HG03457 (cell line): Measurements from ENCODE around the gene GMPPB.
"Not testable (repeated sequence)": the region's sequence is repeated elsewhere in the genome, so short reads cannot be mapped to it uniquely, and the experiment has no call there.

Experiments used
- ATAC-seq: cut with Tn5 transposase; IDR thresholded peaks from one replicate; pipeline ENCODE4 v1.9.1; 2021; ENCODE audit warnings: moderate number of reproducible peaks; ENCODE audit not compliant: unreplicated experiment

GMPPB gene

DNA sequence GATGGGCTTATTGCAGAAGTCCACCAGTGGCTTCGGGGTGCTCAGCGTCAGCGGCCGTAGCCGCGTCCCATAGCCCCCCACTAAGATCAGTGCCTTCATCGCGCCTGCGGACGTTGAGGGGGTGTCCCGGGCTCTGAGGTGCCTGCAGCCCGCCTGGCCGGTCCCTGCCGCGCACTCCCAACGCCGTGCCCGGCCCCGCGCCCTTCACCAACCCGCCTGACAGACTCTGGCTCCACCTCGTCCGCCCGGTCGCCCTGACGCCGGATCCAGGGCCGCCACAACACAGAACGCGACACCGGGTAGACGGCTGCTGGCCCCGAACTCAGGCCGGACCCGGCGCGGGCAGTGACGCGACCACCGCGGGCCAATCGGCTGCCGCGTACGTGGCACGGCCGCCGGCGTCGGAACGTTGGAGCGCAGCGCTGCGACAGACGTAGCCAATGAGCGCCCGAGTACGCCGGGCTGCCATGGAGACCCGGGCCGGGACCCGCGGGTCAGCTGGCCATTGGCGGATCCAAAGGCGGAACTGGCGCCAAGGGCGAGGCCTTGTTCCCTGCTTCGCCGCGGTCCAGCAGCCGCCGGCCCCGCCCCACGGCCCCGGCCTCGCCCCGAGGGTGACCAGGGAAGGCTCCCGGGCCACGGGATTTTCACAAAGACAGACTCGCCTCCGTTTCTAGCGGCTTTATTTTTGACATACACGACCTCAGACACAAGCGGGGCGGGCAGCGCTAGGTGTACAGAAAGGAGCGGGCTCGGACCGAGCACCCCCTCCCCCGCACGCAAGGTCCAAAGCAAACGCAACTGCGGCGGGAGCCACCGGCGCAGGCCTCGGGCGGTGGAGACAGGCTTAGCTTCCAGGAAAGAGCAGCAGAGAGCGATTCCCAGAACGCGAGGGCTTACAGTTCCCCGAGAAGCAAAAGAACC lies at the start of gene GMPPB:
Gene GMPPB (minus strand): TSS at position 324 of the 924 bp plus-strand sequence. CDS start 225 bp downstream, at position 99.
- peak; percentile 70 for ATAC-seq

DNA sequence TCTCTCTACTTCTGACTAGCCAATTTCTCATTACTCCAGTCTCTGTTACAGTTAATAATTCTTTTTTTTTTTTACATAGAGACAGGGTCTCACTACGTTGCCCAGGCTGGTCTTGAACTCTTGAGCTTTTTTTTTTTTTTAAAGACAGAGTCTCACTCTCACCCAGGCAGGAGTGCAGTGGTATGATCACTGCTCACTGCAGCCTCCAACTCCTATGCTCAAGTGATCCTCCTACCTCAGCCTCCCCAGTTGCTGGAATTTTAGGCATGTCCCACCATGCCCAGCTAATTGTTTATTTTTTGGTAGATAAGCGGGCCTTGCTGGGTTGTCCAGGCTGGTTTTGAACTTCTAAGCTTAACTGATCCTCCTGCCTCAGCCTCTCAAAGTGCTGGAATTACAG lies 49.0 kb upstream of the GMPPB start:
- no peak for ATAC-seq

DNA sequence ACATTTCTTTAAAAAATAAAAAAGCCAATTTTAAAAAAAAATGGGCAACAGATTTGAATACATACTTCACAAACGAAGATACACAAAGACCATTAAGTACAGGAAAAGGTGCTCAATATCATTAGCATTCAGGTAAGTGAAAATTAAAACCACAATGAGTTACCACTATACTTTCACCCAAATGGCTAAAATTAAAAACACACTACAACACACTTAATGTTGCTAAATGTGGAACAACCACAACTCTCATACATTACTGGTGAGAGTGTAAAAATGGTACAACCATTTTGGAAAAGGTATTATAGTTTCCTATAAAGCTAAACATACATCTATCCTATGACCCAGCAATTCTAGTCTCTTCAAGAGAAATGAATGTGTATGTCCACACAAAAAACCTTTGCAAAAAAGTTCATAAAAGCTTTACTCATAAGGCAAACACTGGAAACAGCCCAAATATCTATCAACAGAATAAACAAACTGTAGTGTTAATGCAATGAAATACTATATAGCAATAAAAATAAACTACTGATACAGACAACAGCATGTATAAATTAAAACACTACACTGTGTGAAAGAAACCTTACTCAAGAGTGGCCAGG lies 47.7 kb upstream of the GMPPB start:
- ATAC-seq = no peak

DNA sequence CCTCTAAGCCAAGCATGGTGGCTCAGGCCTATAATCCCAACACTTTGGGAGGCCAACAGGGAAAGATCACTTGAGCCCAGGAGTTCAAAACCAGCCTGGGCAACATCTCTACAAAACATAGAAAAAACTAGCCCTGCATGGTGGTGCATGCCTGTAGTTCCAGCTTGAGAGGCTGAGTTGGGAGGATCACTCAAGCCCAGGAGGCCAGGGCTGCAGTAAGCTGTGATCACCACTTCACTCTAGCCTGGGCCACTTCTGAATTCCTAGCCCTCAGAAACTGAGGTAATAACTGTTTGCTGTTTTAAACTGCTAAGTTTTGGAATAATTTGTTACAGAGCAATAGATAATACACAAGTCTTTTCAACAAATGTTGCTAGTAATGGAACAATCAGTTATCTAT lies 46.2 kb upstream of the GMPPB start:
- ATAC-seq = no peak

DNA sequence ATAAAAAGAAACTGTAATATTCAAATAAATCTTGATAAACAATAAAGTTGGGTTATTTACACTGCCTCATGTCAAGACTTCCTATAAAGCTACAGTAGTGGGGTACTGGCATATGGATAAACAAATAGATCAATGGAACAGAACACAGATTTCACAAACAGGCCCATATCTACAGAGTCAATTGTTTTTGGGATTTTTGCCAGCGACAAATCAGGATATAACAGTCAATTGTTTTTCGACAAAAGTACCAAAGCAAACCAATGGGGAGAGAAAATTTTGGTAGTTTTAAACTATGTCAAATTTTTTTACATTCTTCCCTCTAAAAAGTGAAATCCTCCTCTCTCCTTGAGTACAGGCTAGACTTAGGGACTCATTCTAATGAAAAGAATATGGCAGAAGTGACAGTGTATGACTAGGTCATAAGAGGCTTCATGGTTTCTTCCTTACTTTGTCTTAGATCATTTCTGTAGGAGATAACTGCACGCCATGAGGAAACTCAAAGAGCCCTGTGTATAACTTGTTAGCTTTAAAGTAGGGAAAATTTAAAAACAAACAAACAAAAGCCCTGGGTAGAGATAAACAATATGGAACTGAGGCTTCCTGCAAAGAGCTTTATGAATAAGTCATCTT lies 45.6 kb upstream of the GMPPB start:
- no peak for ATAC-seq

DNA sequence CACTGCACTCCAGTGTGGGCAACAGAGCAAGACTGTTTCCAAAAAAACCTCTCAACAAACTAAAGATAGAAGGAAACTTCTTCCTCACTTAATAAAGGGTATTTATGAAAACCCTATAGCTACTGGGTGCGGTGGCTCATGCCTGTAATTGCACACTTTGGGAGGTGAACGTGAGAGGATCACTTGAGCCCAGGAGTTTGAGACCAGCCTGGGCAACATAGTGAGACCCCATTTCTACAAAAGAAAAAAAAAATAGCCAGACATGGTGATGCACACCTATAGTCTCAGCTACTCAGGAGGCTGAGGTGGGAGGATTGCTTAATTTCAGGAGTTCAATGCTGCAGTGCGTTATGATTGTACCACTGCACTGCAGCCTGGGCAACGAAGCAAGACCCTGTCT lies 40.2 kb upstream of the GMPPB start:
- ATAC-seq = no peak

DNA sequence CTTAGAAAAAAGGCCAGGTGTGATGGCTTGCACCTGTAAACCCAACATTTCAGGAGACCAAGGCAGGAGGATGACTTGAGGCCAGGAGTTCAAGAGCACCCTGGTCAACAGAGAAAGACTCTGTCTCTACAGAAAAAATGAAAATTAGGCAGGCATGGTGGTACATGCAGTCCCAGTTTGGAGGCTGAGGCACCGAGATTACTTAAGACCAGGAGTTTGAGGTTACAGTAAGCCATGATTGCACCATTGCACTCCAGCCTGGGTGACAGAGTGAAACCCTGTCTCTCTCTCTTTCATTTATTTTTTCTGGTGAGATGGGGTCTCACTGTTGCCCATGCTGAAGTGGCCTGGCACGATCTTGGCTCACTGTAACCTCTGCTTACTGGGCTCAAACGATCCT lies 37.9 kb upstream of the GMPPB start:
- no peak for ATAC-seq

DNA sequence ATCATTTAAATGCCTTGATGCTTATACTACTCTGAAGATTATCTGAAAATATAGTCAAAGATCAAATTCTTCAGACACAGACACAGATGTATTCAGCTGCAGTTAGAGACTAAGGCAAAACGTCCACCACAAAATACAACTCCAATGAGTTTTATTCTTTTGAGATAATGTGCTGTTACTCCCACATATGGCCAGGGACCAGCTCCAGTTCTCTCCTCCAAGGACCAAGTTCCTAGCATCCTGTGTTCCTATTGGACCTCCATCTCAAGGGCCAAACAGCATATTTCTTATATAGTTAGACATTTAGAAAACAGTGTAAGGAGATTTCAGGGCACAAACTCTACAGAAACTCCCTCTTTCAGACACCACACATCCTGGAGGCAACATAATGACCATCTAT lies 35.5 kb upstream of the GMPPB start:
- ATAC-seq = no peak

DNA sequence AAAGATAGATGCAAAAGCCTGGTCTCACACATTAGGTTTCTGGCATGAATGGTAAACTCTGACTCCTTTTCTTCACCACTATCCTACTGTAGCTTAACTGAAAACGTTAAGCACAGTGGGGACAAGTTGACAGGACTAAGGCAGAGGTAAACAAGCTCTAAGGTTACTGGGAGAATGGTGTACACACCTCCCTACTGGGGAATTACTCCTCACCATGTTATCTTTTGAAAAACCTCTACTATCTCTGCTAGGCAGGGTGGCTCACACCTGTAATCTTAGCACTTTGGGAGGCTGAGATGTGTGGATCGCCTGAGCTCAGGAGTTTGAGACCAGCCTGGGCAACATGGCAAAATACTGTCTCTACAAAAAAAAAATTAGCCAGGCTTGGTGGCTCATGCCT lies 33.4 kb upstream of the GMPPB start:
- ATAC-seq = no peak

DNA sequence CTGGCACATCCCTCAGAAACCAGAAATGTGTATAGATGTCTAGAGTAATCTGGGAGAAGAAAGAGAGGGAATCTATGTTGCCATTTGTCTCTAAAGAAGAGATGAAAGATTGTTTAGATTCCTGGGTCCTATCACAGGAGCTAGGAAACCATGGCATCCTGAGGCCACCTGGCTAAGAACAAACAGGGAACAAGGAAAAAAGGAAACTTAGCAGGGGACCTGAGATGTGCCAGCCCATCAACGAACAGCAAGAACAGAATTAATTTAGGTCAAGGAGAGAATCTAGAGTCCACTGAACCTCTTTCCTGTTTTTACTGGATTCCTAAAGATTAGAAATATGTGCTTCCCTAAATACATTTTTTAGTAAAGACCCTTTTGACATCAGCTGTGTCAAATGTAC lies 32.3 kb upstream of the GMPPB start:
- ATAC-seq = no peak

DNA sequence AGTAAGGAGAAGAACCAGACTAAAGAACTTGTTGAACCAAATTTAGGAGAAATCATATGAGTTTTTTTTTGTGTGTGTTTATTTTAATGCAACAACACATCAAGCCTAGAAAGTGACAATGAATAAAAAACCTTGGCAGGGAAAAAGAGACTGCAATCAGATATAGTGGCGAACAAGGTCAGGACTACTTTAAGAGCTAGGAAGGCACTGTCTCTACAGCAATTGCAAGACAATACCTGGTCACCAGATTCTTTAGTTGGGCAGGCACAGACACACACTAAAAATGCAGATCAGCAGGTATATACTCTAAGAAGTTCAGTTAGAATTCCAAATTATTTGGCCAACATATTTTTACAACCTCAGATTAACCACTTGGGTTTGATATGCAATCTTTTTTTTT lies 30.8 kb upstream of the GMPPB start:
- no peak for ATAC-seq

DNA sequence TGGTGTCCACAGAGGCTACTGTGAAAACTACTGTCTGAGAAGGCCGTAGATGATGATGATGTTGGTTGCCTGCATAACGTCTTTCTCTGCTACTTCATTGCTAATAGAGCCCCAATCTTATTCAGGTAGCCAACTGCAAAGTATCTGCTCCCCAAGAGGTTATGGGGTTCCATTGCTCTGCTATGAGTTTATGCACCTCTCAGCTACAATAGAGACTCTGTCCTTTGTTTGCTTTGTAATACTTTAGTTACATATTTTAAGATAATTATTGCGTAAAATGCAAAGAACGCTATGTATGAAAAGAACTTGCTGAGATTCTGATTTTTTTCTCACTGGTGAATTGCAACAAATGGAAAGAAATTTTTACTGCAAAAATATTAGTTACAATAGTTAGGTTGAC lies 27.8 kb upstream of the GMPPB start:
- ATAC-seq = no peak

DNA sequence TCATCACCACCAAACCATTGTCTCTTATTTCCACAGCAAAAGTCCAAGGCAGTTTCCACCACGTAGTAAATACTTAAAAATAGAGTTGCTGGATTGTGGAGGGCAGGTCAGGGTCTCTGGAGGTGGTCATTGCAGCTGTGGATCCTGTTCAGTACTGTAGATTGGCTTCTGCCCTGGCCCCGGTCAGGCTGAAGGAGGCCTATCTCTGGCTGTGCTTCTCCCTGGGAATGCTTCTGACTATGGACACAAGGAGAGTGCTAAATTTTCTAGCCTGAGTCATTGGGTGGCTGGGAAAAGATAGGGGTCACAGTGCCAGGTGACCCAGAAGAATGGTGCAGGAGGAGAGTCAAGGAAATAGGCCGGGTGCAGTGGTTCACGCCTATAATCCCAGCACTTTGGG lies 26.3 kb upstream of the GMPPB start:
- no peak for ATAC-seq

DNA sequence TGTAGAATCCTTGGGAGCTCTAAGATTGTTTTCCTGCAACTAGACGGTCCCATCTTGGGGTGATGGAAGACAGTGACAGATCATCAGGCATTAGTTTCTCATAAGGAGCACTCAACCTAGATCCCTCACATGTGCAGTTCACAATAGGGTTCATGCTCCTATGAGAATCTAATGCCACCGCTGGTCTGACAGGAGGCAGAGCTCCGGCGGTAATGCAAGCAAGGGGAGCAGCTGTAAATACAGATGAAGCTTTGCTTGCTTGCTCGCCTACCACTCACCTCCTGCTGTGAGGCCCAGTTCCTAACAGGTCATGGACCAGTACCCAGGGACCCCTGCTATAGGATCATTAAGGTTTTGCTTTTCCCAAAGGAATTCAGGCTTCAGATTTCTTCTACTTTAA lies 25.1 kb upstream of the GMPPB start:
- ATAC-seq = not testable (repeated sequence)

DNA sequence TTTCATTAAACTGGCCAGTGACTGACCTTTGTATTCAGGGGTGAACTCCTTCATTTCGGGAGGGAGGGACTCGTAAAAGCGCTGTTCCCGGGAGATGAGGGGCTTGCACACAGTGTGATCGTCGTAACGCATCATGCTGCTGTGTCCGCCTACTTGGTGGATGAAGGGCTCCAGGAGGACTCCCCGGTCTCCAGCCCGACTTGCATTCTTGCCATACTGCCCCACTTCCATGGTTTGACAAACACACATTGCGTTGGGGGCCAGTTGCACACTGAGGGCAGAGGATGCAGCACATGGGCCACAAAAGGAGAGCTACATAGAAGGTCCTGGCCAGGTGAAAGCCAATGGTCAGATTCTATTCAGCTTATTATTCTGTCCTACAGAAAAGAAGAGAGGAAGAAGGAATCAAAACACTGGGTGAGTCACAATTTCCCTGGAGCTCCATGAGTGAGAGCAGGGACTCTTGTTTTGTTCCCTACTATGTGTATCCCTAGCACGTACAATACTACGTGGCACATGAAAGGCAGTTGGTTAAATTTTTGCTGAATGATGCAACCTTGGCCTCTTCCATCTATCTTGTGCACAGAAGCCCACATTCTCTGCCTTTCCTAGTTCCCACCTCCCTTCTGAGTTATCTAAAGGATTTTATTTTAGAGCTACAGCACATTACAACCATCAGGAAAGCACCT lies 24.2 kb upstream of the GMPPB start:
- no peak for ATAC-seq

DNA sequence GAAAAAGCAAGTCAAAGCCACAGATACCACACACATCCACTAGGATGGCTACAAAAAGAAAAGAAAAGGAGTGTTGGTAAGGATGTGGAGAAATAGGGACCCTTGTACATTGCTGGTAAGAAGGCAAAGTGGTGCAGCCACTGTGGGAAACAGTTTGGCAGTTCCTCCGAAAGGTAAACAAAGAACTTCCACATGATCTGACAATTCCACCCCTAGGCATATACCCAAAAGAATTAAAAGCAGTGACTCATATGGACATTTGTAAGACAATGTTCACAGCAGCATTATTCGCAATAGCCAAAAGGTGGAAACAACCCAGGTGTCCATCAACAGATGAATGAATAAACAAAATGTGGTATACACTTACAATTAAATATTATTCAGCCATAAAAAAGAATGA lies 22.2 kb upstream of the GMPPB start:
- ATAC-seq = no peak

DNA sequence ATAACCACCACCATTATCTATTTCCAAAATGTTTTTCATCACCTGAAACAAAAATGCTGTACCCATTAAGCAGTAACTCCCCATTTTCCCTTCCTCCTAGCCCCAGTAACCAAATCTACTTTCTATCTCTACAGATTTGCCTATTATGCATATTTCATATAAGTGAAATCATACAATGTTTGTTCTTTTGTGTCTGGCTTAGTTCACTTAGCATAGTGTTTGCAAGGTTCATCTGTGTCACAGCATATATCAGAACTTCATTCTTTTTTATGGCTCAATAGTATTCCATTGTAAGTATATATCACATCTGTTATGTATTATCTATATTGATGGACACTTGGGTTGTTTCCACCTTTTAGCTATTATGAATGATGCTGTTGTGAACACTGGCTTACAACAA lies 16.7 kb upstream of the GMPPB start:
- ATAC-seq = no peak

DNA sequence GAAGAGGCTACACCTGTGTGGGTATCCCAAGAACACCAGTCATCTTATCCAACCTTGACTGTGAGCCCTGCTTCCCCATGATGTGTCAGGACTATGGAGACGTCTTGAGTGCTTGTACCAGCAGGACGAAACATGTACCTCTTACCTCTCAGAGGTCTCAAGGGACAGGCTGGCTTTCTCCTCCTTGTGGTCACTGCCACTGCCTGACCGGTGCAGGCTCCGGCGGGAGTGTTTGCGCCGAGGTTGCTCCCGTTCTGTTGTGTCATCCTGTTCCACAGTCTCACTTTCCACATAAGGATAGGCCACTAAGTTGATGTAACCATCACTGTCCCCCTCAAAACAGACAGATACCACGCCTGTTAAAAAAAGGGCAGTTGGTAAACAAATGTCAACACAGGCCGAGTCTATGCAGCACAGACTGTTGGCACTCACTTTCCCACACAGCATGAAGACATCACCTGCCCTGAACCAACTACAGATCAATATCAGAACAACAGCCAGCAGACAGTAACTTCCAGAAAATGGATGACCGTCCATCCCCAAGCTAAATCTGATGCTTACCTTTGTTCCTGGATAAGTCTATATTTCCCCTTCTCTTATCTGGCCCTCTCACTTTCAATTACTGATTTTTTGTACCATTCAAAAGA lies 14.4 kb upstream of the GMPPB start:
- no peak for ATAC-seq

DNA sequence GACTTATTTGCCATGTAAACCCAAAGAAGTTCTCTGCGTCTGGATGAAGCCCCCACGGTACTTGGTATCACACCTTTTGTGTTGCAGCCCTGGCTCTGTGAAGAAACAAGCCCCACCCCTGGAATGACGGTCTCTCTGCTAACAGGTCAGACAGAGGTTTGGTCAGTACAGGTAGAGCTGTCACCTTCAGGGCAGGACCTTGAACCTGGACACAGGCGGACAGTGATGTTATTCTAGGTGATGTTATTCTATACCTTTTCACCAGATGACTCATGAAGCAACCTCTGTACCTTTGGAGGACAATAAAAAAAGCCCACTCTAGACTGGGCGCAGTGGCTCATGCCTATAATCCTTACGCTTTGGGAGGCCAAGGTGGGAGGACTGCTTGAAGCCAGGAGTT lies 11.0 kb upstream of the GMPPB start:
- no peak for ATAC-seq

DNA sequence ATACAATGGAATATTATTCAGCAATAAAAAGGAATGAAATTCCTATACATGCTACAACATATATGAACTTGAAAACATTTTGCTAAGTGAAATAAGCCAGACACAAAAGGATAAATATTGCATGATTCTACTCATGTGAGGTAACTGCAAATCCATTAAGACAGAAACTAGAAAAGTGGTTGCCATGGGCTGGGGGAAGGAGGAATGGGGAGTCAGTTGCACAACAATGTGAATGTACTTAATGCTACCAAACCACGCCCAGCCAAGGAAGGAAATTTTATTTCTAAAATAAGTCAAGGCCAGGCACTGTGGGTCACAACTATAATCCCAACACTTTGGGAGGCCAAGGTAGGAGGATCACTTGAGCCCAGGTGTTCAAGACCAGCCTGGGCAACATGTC lies 9.8 kb upstream of the GMPPB start:
- no peak for ATAC-seq

DNA sequence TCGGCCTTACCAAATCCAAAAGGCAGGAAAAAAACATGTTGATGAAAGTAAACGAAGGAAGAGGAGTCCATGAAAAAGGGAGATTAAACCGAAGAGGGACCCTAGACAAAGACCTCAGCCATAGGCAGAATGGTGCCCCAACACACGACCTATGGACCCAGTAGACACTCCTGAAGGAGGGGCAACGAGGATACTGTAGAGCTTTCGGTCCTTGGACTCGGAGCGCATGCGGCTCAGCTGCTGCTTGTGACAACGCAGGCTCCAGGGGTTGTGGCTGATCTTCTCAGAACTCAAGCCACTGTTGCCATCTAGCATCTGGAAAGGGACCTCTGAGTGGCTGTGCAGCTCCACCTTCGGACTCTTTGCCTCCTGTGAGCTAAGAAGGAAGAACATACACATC lies 8.8 kb upstream of the GMPPB start:
- no peak for ATAC-seq
